ENCODE measurements around the gene CENPA.

GRCh38 chr2:26792720-26793119 lies 6.9 kb downstream of the CENPA start:
- TF ChIP-seq EP300 (IDR thresholded peaks at IDR 0.05), result no peak
- TF ChIP-seq CTCF (IDR thresholded peaks at IDR 0.05), result no peak
- TF ChIP-seq POLR2A (IDR thresholded peaks at IDR 0.05), result no peak
